Measurements from ENCODE around the gene EMP2.

GRCh38 chr16:10583269-10583668 is 2.9 kb upstream of the EMP2 start:
- no peak for TF ChIP-seq POLR2A (IDR thresholded peaks at IDR 0.05)
- no peak for TF ChIP-seq POLR2AphosphoS5 (IDR thresholded peaks at IDR 0.05; ENCODE audit: insufficient read depth in 1 of 2, low read depth in 1 of 2)

Measured in vagina (tissue), 2 donors.